ENCODE measurements around the gene MRPL22.

MRPL22 gene

GRCh38 chr5:154948313-154948712, 7.4 kb downstream of the MRPL22 start:
- Histone ChIP-seq H3K14ac (ENCODE audit: low read length) (no peak overlapping the region), H3K4me3 (ENCODE audit: low read depth, low read length) (no peak overlapping the region)

GRCh38 chr5:154949781-154950180, 8.9 kb downstream of the MRPL22 start:
- Histone ChIP-seq H3K79me1 (ENCODE audit: low read length) (no peaks in the 10 kb centered on the region), H2AK5ac (ENCODE audit: low read length) (no peak overlapping the region), H3K4me2 (ENCODE audit: low read length) (no peak overlapping the region), H3K4me3 (ENCODE audit: low read depth, low read length) (no peak overlapping the region), H3K36me3 (ENCODE audit: control insufficient read depth in 1 of 2, insufficient read depth in 2 of 2, low read length in 2 of 2) (peaks cover 2% of the 10 kb centered on the region in 2 experiments), H3K27me3 (ENCODE audit: insufficient read depth, low read length) (no peaks in the 10 kb centered on the region), H4K91ac (ENCODE audit: low read depth, low read length) (no peak overlapping the region), H4K12ac (ENCODE audit: low read depth, low read length) (no peak overlapping the region), H3K9ac (ENCODE audit: low read length) (no peak overlapping the region), H4K8ac (ENCODE audit: low read depth, low read length) (no peak overlapping the region), H3K9me3 (ENCODE audit: insufficient read depth, low read depth, low read length) (no peaks in the 10 kb centered on the region), H3K18ac (ENCODE audit: low read length) (no peak overlapping the region), H3K27ac (ENCODE audit: low read depth, low read length) (no peak overlapping the region), H2AFZ (ENCODE audit: insufficient read depth, low read length, poor library complexity) (no peak overlapping the region), H3K79me2 (ENCODE audit: control insufficient read depth, insufficient read depth, low read length, poor library complexity) (no peaks in the 10 kb centered on the region), H3K23ac (ENCODE audit: low read length) (no peak overlapping the region), H2BK5ac (ENCODE audit: low read depth, low read length, poor library complexity) (no peak overlapping the region), H2BK120ac (ENCODE audit: insufficient read depth, low read length, poor library complexity) (no peak overlapping the region), H3K4me1 (ENCODE audit: control insufficient read depth in 1 of 2, insufficient read depth in 2 of 2, low read length in 2 of 2) (no peaks in the 10 kb centered on the region), H3K14ac (ENCODE audit: low read length) (no peak overlapping the region), H3K4ac (ENCODE audit: low read depth, low read length) (no peak overlapping the region), H2BK12ac (ENCODE audit: low read length) (no peak overlapping the region)
- WGBS (ENCODE audit: extremely low coverage, insufficient coverage, insufficient read length) = no CpG with 5 or more reads among the region's 2 CpGs
- DNase-seq = no peak

More at GRCh38 chr5:154948313-154948712, 7.4 kb downstream of the MRPL22 start:
- Histone ChIP-seq H3K27ac (ENCODE audit: low read depth, low read length) (no peak overlapping the region), H3K4ac (ENCODE audit: low read depth, low read length) (no peak overlapping the region), H2AFZ (ENCODE audit: insufficient read depth, low read length, poor library complexity) (no peak overlapping the region), H3K18ac (ENCODE audit: low read length) (no peak overlapping the region), H4K8ac (ENCODE audit: low read depth, low read length) (no peak overlapping the region), H4K12ac (ENCODE audit: low read depth, low read length) (no peak overlapping the region), H2BK5ac (ENCODE audit: low read depth, low read length, poor library complexity) (no peak overlapping the region), H2BK12ac (ENCODE audit: low read length) (no peak overlapping the region), H3K27me3 (ENCODE audit: insufficient read depth, low read length) (no peaks in the 10 kb centered on the region), H3K79me1 (ENCODE audit: low read length) (no peaks in the 10 kb centered on the region), H4K91ac (ENCODE audit: low read depth, low read length) (no peak overlapping the region), H3K4me1 (ENCODE audit: control insufficient read depth in 1 of 2, insufficient read depth in 2 of 2, low read length in 2 of 2) (no peaks in the 10 kb centered on the region), H3K79me2 (ENCODE audit: control insufficient read depth, insufficient read depth, low read length, poor library complexity) (no peaks in the 10 kb centered on the region), H3K9me3 (ENCODE audit: insufficient read depth, low read depth, low read length) (no peaks in the 10 kb centered on the region), H3K4me2 (ENCODE audit: low read length) (no peak overlapping the region), H2BK120ac (ENCODE audit: insufficient read depth, low read length, poor library complexity) (no peak overlapping the region), H3K9ac (ENCODE audit: low read length) (no peak overlapping the region), H3K23ac (ENCODE audit: low read length) (no peak overlapping the region), H3K36me3 (ENCODE audit: control insufficient read depth in 1 of 2, insufficient read depth in 2 of 2, low read length in 2 of 2) (peaks cover 2% of the 10 kb centered on the region in 2 experiments), H2AK5ac (ENCODE audit: low read length) (no peak overlapping the region)
- no CpG with 5 or more reads among the region's 4 CpGs for WGBS (ENCODE audit: extremely low coverage, insufficient coverage, insufficient read length)
- no peak for DNase-seq

GRCh38 chr5:154956712-154957111, 15.8 kb downstream of the MRPL22 start:
- Histone ChIP-seq H2AK5ac (ENCODE audit: low read length) (no peak overlapping the region), H3K79me1 (ENCODE audit: low read length) (no peaks in the 10 kb centered on the region), H3K4me3 (ENCODE audit: low read depth, low read length) (no peak overlapping the region), H2BK120ac (ENCODE audit: insufficient read depth, low read length, poor library complexity) (no peak overlapping the region), H4K8ac (ENCODE audit: low read depth, low read length) (no peak overlapping the region), H3K18ac (ENCODE audit: low read length) (no peak overlapping the region), H3K27ac (ENCODE audit: low read depth, low read length) (no peak overlapping the region), H3K4ac (ENCODE audit: low read depth, low read length) (no peak overlapping the region), H3K9ac (ENCODE audit: low read length) (no peak overlapping the region), H3K23ac (ENCODE audit: low read length) (no peak overlapping the region), H4K91ac (ENCODE audit: low read depth, low read length) (no peak overlapping the region), H3K4me2 (ENCODE audit: low read length) (no peak overlapping the region), H2AFZ (ENCODE audit: insufficient read depth, low read length, poor library complexity) (no peak overlapping the region), H3K4me1 (ENCODE audit: control insufficient read depth in 1 of 2, insufficient read depth in 2 of 2, low read length in 2 of 2) (no peaks in the 10 kb centered on the region), H3K9me3 (ENCODE audit: insufficient read depth, low read depth, low read length) (no peaks in the 10 kb centered on the region), H3K14ac (ENCODE audit: low read length) (no peak overlapping the region), H3K79me2 (ENCODE audit: control insufficient read depth, insufficient read depth, low read length, poor library complexity) (no peaks in the 10 kb centered on the region), H2BK5ac (ENCODE audit: low read depth, low read length, poor library complexity) (no peak overlapping the region), H4K12ac (ENCODE audit: low read depth, low read length) (no peak overlapping the region), H2BK12ac (ENCODE audit: low read length) (no peak overlapping the region), H3K27me3 (ENCODE audit: insufficient read depth, low read length) (no peaks in the 10 kb centered on the region), H3K36me3 (ENCODE audit: control insufficient read depth in 1 of 2, insufficient read depth in 2 of 2, low read length in 2 of 2) (peaks cover 11 to 15% of the 10 kb centered on the region in 2 experiments)
- DNase-seq = no peak

GRCh38 chr5:154962494-154962893, 21.6 kb downstream of the MRPL22 start:
- Histone ChIP-seq H3K79me1 (ENCODE audit: low read length) (no peaks in the 10 kb centered on the region), H3K14ac (ENCODE audit: low read length) (no peak overlapping the region), H3K4me1 (ENCODE audit: control insufficient read depth in 1 of 2, insufficient read depth in 2 of 2, low read length in 2 of 2) (no peaks in the 10 kb centered on the region), H3K4me3 (ENCODE audit: low read depth, low read length) (no peak overlapping the region), H3K18ac (ENCODE audit: low read length) (no peak overlapping the region), H4K8ac (ENCODE audit: low read depth, low read length) (no peak overlapping the region), H2BK12ac (ENCODE audit: low read length) (no peak overlapping the region), H2BK5ac (ENCODE audit: low read depth, low read length, poor library complexity) (no peak overlapping the region), H3K27me3 (ENCODE audit: insufficient read depth, low read length) (no peaks in the 10 kb centered on the region), H3K9me3 (ENCODE audit: insufficient read depth, low read depth, low read length) (no peaks in the 10 kb centered on the region), H3K4me2 (ENCODE audit: low read length) (no peak overlapping the region), H4K12ac (ENCODE audit: low read depth, low read length) (no peak overlapping the region), H3K79me2 (ENCODE audit: control insufficient read depth, insufficient read depth, low read length, poor library complexity) (no peaks in the 10 kb centered on the region), H3K27ac (ENCODE audit: low read depth, low read length) (no peak overlapping the region), H4K91ac (ENCODE audit: low read depth, low read length) (no peak overlapping the region), H2BK120ac (ENCODE audit: insufficient read depth, low read length, poor library complexity) (no peak overlapping the region), H3K36me3 (ENCODE audit: control insufficient read depth in 1 of 2, insufficient read depth in 2 of 2, low read length in 2 of 2) (peaks cover 15 to 16% of the 10 kb centered on the region in 2 experiments), H3K9ac (ENCODE audit: low read length) (no peak overlapping the region), H3K23ac (ENCODE audit: low read length) (no peak overlapping the region), H3K4ac (ENCODE audit: low read depth, low read length) (no peak overlapping the region), H2AK5ac (ENCODE audit: low read length) (no peak overlapping the region), H2AFZ (ENCODE audit: insufficient read depth, low read length, poor library complexity) (no peak overlapping the region)
- no CpG with 5 or more reads among the region's 1 CpG for WGBS (ENCODE audit: extremely low coverage, insufficient coverage, insufficient read length)
- DNase-seq = no peak

All from trophoblast cell (in vitro differentiated cells and primary cell).